ENCODE data around the gene MRPL17.

DNA sequence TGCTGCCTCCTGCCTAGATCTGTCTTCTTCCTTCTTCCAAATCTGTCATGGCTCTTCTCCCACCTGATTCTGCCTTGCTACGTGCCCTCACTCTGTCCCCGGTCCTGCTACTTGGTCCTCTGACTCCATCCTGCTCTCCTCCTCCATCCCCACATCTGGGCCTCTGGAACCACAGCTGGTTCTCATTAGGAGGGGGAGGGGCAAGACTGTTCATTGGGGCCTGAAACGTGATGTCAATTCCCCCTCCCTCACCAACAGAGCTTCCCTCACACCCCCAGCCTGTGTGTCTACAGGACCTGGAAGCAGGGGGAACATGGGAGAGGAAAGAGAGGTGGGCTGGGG is 36.6 kb downstream of the MRPL17 start:
- TF ChIP-seq POLR2AphosphoS5 (IDR thresholded peaks at IDR 0.05; ENCODE audit: control insufficient read depth, insufficient read depth, low read depth, low read length): no peak
- no peak for TF ChIP-seq POLR2A (conservative IDR thresholded peaks at IDR 0.05)
- no peak for TF ChIP-seq ZNF253 (CRISPR knock-in tag; conservative IDR thresholded peaks at IDR 0.05)
- no peak for TF ChIP-seq USF1 (CRISPR knock-in tag; IDR thresholded peaks at IDR 0.05)
- TF ChIP-seq, protein P1, sequence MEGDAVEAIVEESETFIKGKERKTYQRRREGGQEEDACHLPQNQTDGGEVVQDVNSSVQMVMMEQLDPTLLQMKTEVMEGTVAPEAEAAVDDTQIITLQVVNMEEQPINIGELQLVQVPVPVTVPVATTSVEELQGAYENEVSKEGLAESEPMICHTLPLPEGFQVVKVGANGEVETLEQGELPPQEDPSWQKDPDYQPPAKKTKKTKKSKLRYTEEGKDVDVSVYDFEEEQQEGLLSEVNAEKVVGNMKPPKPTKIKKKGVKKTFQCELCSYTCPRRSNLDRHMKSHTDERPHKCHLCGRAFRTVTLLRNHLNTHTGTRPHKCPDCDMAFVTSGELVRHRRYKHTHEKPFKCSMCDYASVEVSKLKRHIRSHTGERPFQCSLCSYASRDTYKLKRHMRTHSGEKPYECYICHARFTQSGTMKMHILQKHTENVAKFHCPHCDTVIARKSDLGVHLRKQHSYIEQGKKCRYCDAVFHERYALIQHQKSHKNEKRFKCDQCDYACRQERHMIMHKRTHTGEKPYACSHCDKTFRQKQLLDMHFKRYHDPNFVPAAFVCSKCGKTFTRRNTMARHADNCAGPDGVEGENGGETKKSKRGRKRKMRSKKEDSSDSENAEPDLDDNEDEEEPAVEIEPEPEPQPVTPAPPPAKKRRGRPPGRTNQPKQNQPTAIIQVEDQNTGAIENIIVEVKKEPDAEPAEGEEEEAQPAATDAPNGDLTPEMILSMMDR (IDR thresholded peaks at IDR 0.05 in 2 of 3, conservative IDR thresholded peaks at IDR 0.05 in 1 of 3; ENCODE audit: insufficient read depth in 2 of 3, low read depth in 1 of 3, low read length in 3 of 3): no peak
- no peak for TF ChIP-seq ZFX (CRISPR knock-in tag; IDR thresholded peaks at IDR 0.05)
- TF ChIP-seq, protein P2, sequence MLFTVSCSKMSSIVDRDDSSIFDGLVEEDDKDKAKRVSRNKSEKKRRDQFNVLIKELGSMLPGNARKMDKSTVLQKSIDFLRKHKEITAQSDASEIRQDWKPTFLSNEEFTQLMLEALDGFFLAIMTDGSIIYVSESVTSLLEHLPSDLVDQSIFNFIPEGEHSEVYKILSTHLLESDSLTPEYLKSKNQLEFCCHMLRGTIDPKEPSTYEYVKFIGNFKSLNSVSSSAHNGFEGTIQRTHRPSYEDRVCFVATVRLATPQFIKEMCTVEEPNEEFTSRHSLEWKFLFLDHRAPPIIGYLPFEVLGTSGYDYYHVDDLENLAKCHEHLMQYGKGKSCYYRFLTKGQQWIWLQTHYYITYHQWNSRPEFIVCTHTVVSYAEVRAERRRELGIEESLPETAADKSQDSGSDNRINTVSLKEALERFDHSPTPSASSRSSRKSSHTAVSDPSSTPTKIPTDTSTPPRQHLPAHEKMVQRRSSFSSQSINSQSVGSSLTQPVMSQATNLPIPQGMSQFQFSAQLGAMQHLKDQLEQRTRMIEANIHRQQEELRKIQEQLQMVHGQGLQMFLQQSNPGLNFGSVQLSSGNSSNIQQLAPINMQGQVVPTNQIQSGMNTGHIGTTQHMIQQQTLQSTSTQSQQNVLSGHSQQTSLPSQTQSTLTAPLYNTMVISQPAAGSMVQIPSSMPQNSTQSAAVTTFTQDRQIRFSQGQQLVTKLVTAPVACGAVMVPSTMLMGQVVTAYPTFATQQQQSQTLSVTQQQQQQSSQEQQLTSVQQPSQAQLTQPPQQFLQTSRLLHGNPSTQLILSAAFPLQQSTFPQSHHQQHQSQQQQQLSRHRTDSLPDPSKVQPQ (CRISPR knock-in tag; IDR thresholded peaks at IDR 0.05; ENCODE audit: borderline replicate concordance): no peak
- TF ChIP-seq ZNF232 (CRISPR knock-in tag; IDR thresholded peaks at IDR 0.05): no peak
- TF ChIP-seq RCOR1 (IDR thresholded peaks at IDR 0.05; ENCODE audit: borderline replicate concordance in 1 of 2, low read depth in 2 of 2, low read length in 2 of 2): no peak
- no peak for TF ChIP-seq TOE1 (IDR thresholded peaks at IDR 0.05; ENCODE audit: borderline replicate concordance)
- TF ChIP-seq TOE1 (CRISPR knock-in tag; IDR thresholded peaks at IDR 0.05; ENCODE audit: borderline replicate concordance, low read depth): no peak
- TF ChIP-seq, protein P3, sequence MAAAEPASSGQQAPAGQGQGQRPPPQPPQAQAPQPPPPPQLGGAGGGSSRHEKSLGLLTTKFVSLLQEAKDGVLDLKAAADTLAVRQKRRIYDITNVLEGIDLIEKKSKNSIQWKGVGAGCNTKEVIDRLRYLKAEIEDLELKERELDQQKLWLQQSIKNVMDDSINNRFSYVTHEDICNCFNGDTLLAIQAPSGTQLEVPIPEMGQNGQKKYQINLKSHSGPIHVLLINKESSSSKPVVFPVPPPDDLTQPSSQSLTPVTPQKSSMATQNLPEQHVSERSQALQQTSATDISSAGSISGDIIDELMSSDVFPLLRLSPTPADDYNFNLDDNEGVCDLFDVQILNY (CRISPR knock-in tag; IDR thresholded peaks at IDR 0.05): no peak
- no peak for TF ChIP-seq ZNF282 (CRISPR knock-in tag; IDR thresholded peaks at IDR 0.05)
- TF ChIP-seq SETDB1 (IDR thresholded peaks at IDR 0.05; ENCODE audit: low read length): no peak
- no peak for TF ChIP-seq SNIP1 (IDR thresholded peaks at IDR 0.05; ENCODE audit: low read depth)

All from K562 (cell line).